Measurements from ENCODE around the gene TRAK2. TPM values are rescaled to one million over a fixed set of nuclear protein-coding genes. Genes with fewer than 3 reads are reported as not detected.

Gene TRAK2
- total and polyA plus RNA-seq, 2 donors (not counting 3 experiments of a cell fraction or from before 2014, with no cell fraction given): 9.7 to 35.7 TPM

GRCh38 chr2:201464547-201464946 is 13.3 kb upstream of the TRAK2 start:
- ChIA-PET CTCF (interaction anchor here (1.6 kb wide), 1 partner anchor 13 kb away, joined by 7 read pairs; the partner anchor contains the start of genes STRADB and TRAK2), POLR2A (no interaction called here)
- no peaks in the 10 kb centered on the region for H4K20me1 ChIP-seq (replicated peaks; ENCODE audit: control insufficient read depth, extremely low read depth, insufficient read depth, low read length)
- no TSS peak for BruUV-seq (replicated peaks)
- DNase-seq (ENCODE audit: low read depth, low spot score) (no peak), FAIRE-seq (no peak)
- dilution Hi-C loops (cut with MboI; ENCODE audit: extremely low pct_ligation_motif_present, low sequenced_read_pairs) (no loop called here), intact Hi-C loops (cut with micrococcal nuclease) (no loop called here)
- no peaks in the 10 kb centered on the region for H3K36me3 ChIP-seq (ENCODE audit: control insufficient read depth in 2 of 2, extremely low read depth in 1 of 2, insufficient read depth in 2 of 2, low read length in 2 of 2)
- no peaks in the 10 kb centered on the region for H3K9me1 ChIP-seq (replicated peaks; ENCODE audit: control insufficient read depth, extremely low read depth, insufficient read depth, low read length)
- no peak overlapping the region for H3K9ac ChIP-seq (replicated peaks; ENCODE audit: extremely low read depth, insufficient read depth, low read length)
- TF ChIP-seq EZH2 (IDR thresholded peaks at IDR 0.05; ENCODE audit: borderline replicate concordance, low read depth, low read length, severe bottlenecking) (no peak), POLR2AphosphoS5 (IDR thresholded peaks at IDR 0.05; ENCODE audit: insufficient read depth, low read depth, low read length) (no peak), MYC (IDR thresholded peaks at IDR 0.05; ENCODE audit: low read depth, low read length) (no peak), FOS (IDR thresholded peaks at IDR 0.05; ENCODE audit: borderline replicate concordance, insufficient read depth, low read length) (no peak), CTCF (IDR thresholded peaks at IDR 0.05; ENCODE audit: extremely low read depth in 1 of 2, insufficient read depth in 1 of 2, low read depth in 1 of 2, low read length in 2 of 2) (no peak), GATA2 (IDR thresholded peaks at IDR 0.05; ENCODE audit: insufficient read depth, insufficient read length, low read depth, low read length) (no peak)
- no peaks in the 10 kb centered on the region for H3K9me3 ChIP-seq (replicated peaks; ENCODE audit: control insufficient read depth, insufficient read depth, low read length)
- no peaks in the 10 kb centered on the region for H3K27me3 ChIP-seq (ENCODE audit: control insufficient read depth in 2 of 2, insufficient read depth in 2 of 2, low read length in 2 of 2)
- no peaks in the 10 kb centered on the region for H3K79me2 ChIP-seq (ENCODE audit: control insufficient read depth, insufficient read depth, low read length)
- H2AFZ ChIP-seq (ENCODE audit: low read depth, low read length): no peak overlapping the region
- no peak overlapping the region for H3K4me3 ChIP-seq (replicated peaks in 1 of 3; ENCODE audit: insufficient read depth in 1 of 3, low read depth in 1 of 3, low read length in 3 of 3)
- no peak overlapping the region for H3K27ac ChIP-seq (ENCODE audit: insufficient read depth, low read depth, low read length)
- peaks cover 10% of the 10 kb centered on the region for H3K4me1 ChIP-seq (ENCODE audit: control insufficient read depth, extremely low read depth, insufficient read depth, low read length)
- H3K4me2 ChIP-seq (ENCODE audit: insufficient read depth, low read length): no peak overlapping the region

GRCh38 chr2:201460532-201460931 is 9.3 kb upstream of the TRAK2 start:
- intact Hi-C loops (cut with micrococcal nuclease) (no loop called here), dilution Hi-C loops (cut with MboI; ENCODE audit: extremely low pct_ligation_motif_present, low sequenced_read_pairs) (no loop called here)
- no peak for TF ChIP-seq POLR2A (IDR thresholded peaks at IDR 0.05; ENCODE audit: low read depth, low read length)
- no peak for TF ChIP-seq CTCF (IDR thresholded peaks at IDR 0.05; ENCODE audit: extremely low read depth in 1 of 2, insufficient read depth in 1 of 2, low read depth in 1 of 2, low read length in 2 of 2)
- no peak for TF ChIP-seq MYC (IDR thresholded peaks at IDR 0.05; ENCODE audit: low read depth, low read length)
- no peak for TF ChIP-seq FOS (IDR thresholded peaks at IDR 0.05; ENCODE audit: borderline replicate concordance, insufficient read depth, low read length)
- TF ChIP-seq POLR2AphosphoS5 (IDR thresholded peaks at IDR 0.05; ENCODE audit: insufficient read depth, low read depth, low read length): no peak
- TF ChIP-seq JUN (IDR thresholded peaks at IDR 0.05; ENCODE audit: borderline replicate concordance, insufficient read depth, insufficient read length, low read depth): no peak
- no peak for TF ChIP-seq EZH2 (IDR thresholded peaks at IDR 0.05; ENCODE audit: borderline replicate concordance, low read depth, low read length, severe bottlenecking)
- Histone ChIP-seq H3K79me2 (ENCODE audit: control insufficient read depth, insufficient read depth, low read length) (no peaks in the 10 kb centered on the region), H3K4me1 (ENCODE audit: control insufficient read depth, extremely low read depth, insufficient read depth, low read length) (no peaks in the 10 kb centered on the region), H3K36me3 (ENCODE audit: control insufficient read depth in 2 of 2, extremely low read depth in 1 of 2, insufficient read depth in 2 of 2, low read length in 2 of 2) (no peaks in the 10 kb centered on the region), H3K4me2 (ENCODE audit: insufficient read depth, low read length) (no peak overlapping the region), H3K27ac (ENCODE audit: insufficient read depth, low read depth, low read length) (no peak overlapping the region), H3K9me3 (replicated peaks; ENCODE audit: control insufficient read depth, insufficient read depth, low read length) (no peaks in the 10 kb centered on the region), H3K27me3 (ENCODE audit: control insufficient read depth in 2 of 2, insufficient read depth in 2 of 2, low read length in 2 of 2) (no peaks in the 10 kb centered on the region), H3K4me3 (replicated peaks in 1 of 3; ENCODE audit: insufficient read depth in 1 of 3, low read depth in 1 of 3, low read length in 3 of 3) (no peak overlapping the region), H4K20me1 (replicated peaks; ENCODE audit: control insufficient read depth, extremely low read depth, insufficient read depth, low read length) (no peaks in the 10 kb centered on the region), H3K9me1 (replicated peaks; ENCODE audit: control insufficient read depth, extremely low read depth, insufficient read depth, low read length) (no peaks in the 10 kb centered on the region), H2AFZ (ENCODE audit: low read depth, low read length) (no peak overlapping the region), H3K9ac (replicated peaks; ENCODE audit: extremely low read depth, insufficient read depth, low read length) (no peak overlapping the region)
- no TSS peak for BruUV-seq (replicated peaks)
- ChIA-PET POLR2A (no interaction called here), CTCF (no interaction called here)
- FAIRE-seq (no peak), DNase-seq (ENCODE audit: low read depth, low spot score) (no peak)

All from endothelial cell of umbilical vein (primary cell).